Osteoblast (primary cell): ENCODE data around the gene MALRD1. TPM values are rescaled to one million over a fixed set of nuclear protein-coding genes. Genes with fewer than 3 reads are reported as not detected.

Experiments used
- DNase-seq: peaks from one replicate; pipeline ENCODE4 v3.0.0; 2011; ENCODE audit warnings: low spot score, mixed read lengths; ENCODE audit not compliant: insufficient read length; ENCODE audit errors: missing footprints
- H2AFZ ChIP-seq: 2 replicates; pipeline ENCODE4 v1.6.0; 2011; ENCODE audit warnings: mild to moderate bottlenecking, low read length
- H3K27ac ChIP-seq: 2 replicates; pipeline ENCODE4 v1.5.1; 2011; ENCODE audit warnings: mild to moderate bottlenecking, low read depth, low read length, moderate library complexity
- H3K27me3 ChIP-seq: 2 replicates; pipeline ENCODE4 v1.6.0; 2012; ENCODE audit warnings: mild to moderate bottlenecking, control low read depth, inconsistent platforms, low read length, moderate library complexity; ENCODE audit not compliant: insufficient read depth
- H3K36me3 ChIP-seq: 2 replicates; pipeline ENCODE4 v1.5.1; 2011; ENCODE audit warnings: mild to moderate bottlenecking, low read length, control low read depth, moderate library complexity; ENCODE audit not compliant: insufficient read depth
- H3K4me1 ChIP-seq: 2 replicates; pipeline ENCODE4 v1.5.1; 2011; ENCODE audit warnings: mild to moderate bottlenecking, low read length, control low read depth, moderate library complexity; ENCODE audit not compliant: insufficient read depth
- H3K4me2 ChIP-seq: 2 replicates; pipeline ENCODE4 v1.6.0; 2011; ENCODE audit warnings: mild to moderate bottlenecking, low read length; ENCODE audit not compliant: insufficient read depth
- H3K4me3 ChIP-seq: fragments of 200-600 bp; sonication (generic); 3 replicates; pipeline ENCODE4 v1.5.1; 2012; ENCODE audit warnings: mild to moderate bottlenecking, low read length, inconsistent platforms; ENCODE audit not compliant: insufficient read depth
- H3K79me2 ChIP-seq: 2 replicates; pipeline ENCODE4 v1.6.0; 2012; ENCODE audit warnings: mild to moderate bottlenecking, low read length, control low read depth, inconsistent platforms; ENCODE audit not compliant: insufficient read depth
- H3K9me3 ChIP-seq: 2 replicates; pipeline ENCODE4 v1.5.1; 2011; ENCODE audit warnings: low read depth, low read length, control low read depth
- H4K20me1 ChIP-seq: 2 replicates; pipeline ENCODE4 v1.6.0; 2012; ENCODE audit warnings: mild to moderate bottlenecking, low read length, control low read depth; ENCODE audit not compliant: insufficient read depth
- CTCF ChIP-seq: IDR thresholded peaks from 2 replicates; pipeline ENCODE4 v1.5.1; 2011; ENCODE audit warnings: mild to moderate bottlenecking, low read depth, low read length, moderate library complexity; ENCODE audit errors: extremely low read depth
- total RNA-seq: library from RNA; depleted of rRNA; stranded (reverse); fragments of >200 nt; gene quantifications from 2 replicates; pipeline ENCODE4 v1.2.3, GENCODE V29; 2012

MALRD1 gene
- total RNA-seq, 1 donor, result 2.9 TPM

GRCh38 chr10:19252531-19252930, 203.9 kb downstream of the MALRD1 start:
- no peak for DNase-seq

GRCh38 chr10:19256331-19256730, 207.7 kb downstream of the MALRD1 start:
- Histone ChIP-seq H3K9me3 (no peaks in the 10 kb centered on the region), H3K27me3 (no peaks in the 10 kb centered on the region), H3K27ac (no peak overlapping the region), H4K20me1 (no peaks in the 10 kb centered on the region), H3K4me1 (no peaks in the 10 kb centered on the region), H3K36me3 (no peaks in the 10 kb centered on the region), H2AFZ (no peak overlapping the region), H3K79me2 (no peaks in the 10 kb centered on the region), H3K4me2 (no peak overlapping the region), H3K4me3 (no peak overlapping the region)
- DNase-seq, result no peak
- no peak for TF ChIP-seq CTCF

More at GRCh38 chr10:19252531-19252930, 203.9 kb downstream of the MALRD1 start:
- no peaks in the 10 kb centered on the region for H3K4me1 ChIP-seq
- no peak for TF ChIP-seq CTCF
- no peaks in the 10 kb centered on the region for H3K36me3 ChIP-seq
- H3K4me3 ChIP-seq, result no peak overlapping the region
- H3K27me3 ChIP-seq, result no peaks in the 10 kb centered on the region
- H3K9me3 ChIP-seq, result no peaks in the 10 kb centered on the region
- no peaks in the 10 kb centered on the region for H4K20me1 ChIP-seq
- no peak overlapping the region for H3K4me2 ChIP-seq
- no peak overlapping the region for H3K27ac ChIP-seq
- no peaks in the 10 kb centered on the region for H3K79me2 ChIP-seq
- H2AFZ ChIP-seq, result no peak overlapping the region

GRCh38 chr10:19263262-19263661, 214.7 kb downstream of the MALRD1 start:
- no peak overlapping the region for H2AFZ ChIP-seq
- no peak overlapping the region for H3K4me2 ChIP-seq
- no peak for TF ChIP-seq CTCF
- H3K79me2 ChIP-seq, result no peaks in the 10 kb centered on the region
- H3K4me1 ChIP-seq, result no peaks in the 10 kb centered on the region
- no peaks in the 10 kb centered on the region for H4K20me1 ChIP-seq
- H3K36me3 ChIP-seq, result no peaks in the 10 kb centered on the region
- no peaks in the 10 kb centered on the region for H3K9me3 ChIP-seq
- H3K27me3 ChIP-seq, result no peaks in the 10 kb centered on the region
- no peak for DNase-seq
- no peak overlapping the region for H3K27ac ChIP-seq
- H3K4me3 ChIP-seq, result no peak overlapping the region

GRCh38 chr10:19283285-19283684, 234.7 kb downstream of the MALRD1 start:
- DNase-seq, result no peak
- Histone ChIP-seq H3K4me3 (no peak overlapping the region), H3K27ac (no peak overlapping the region), H3K4me1 (no peaks in the 10 kb centered on the region), H4K20me1 (no peaks in the 10 kb centered on the region), H2AFZ (no peak overlapping the region), H3K27me3 (no peaks in the 10 kb centered on the region), H3K79me2 (no peaks in the 10 kb centered on the region), H3K36me3 (no peaks in the 10 kb centered on the region), H3K4me2 (no peak overlapping the region), H3K9me3 (no peaks in the 10 kb centered on the region)
- no peak for TF ChIP-seq CTCF
